Urinary bladder (tissue), 4 donors: ENCODE measurements around the gene NAT8L. TPM values are rescaled to one million over a fixed set of nuclear protein-coding genes. Genes with fewer than 3 reads are reported as not detected.

Source experiments
- DNase-seq: peaks from one replicate; pipeline ENCODE4 v3.0.0-alpha.2; 2015; ENCODE audit errors: extremely low spot score
- H3K27ac ChIP-seq: one replicate; pipeline ENCODE4 v1.5.1; 2013; ENCODE audit warnings: low read depth, mild to moderate bottlenecking, moderate library complexity
- H3K36me3 ChIP-seq: one replicate; pipeline ENCODE4 v1.6.1; 2013; ENCODE audit warnings: mild to moderate bottlenecking, moderate library complexity; ENCODE audit not compliant: insufficient read depth
- H3K4me1 ChIP-seq: one replicate; pipeline ENCODE4 v1.6.1; 2013; ENCODE audit warnings: mild to moderate bottlenecking, moderate library complexity; ENCODE audit not compliant: insufficient read depth
- H3K4me3 ChIP-seq: one replicate; pipeline ENCODE4 v1.5.1; 2013; ENCODE audit warnings: low read depth, low read length
- WGBS: extraction: QIAGEN DNeasy Blood & Tissue Kit; methylation state at CpG from one replicate; pipeline ENCODE4 v1.1.7; 2013; 5-methylcytosine and 5-hydroxymethylcytosine counted together
- polyA plus RNA-seq: library from polyadenylated mRNA; stranded (reverse); fragments of 200-250 nt; gene quantifications from one replicate; pipeline ENCODE4 v1.2.3, GENCODE V29; 2013
- total RNA-seq: library from RNA; depleted of rRNA; stranded (reverse); fragments of >200 nt; gene quantifications from one replicate; pipeline ENCODE4 v1.2.3, GENCODE V29; 2014
- donor health status: healthy with polysubstance abuse.
- donor health status: healthy.

The NAT8L gene
- total and polyA plus RNA-seq, 2 donors: 0.16 to 0.82 TPM

GRCh38 chr4:2072971-2073807 is 14.1 kb downstream of the NAT8L start:
- no peaks in the 10 kb centered on the region for H3K4me1 ChIP-seq
- 86% methylated on average over 20 of the region's 20 CpGs for WGBS
- DNase-seq: no peak
- H3K27ac ChIP-seq: no peak overlapping the region
- no peaks in the 10 kb centered on the region for H3K36me3 ChIP-seq
- no peak overlapping the region for H3K4me3 ChIP-seq

- Histone ChIP-seq H3K4me3 (no peak overlapping the region), H3K4me1 (no peaks in the 10 kb centered on the region), H3K36me3 (no peaks in the 10 kb centered on the region), H3K27ac (no peak overlapping the region)
- WGBS: 77% methylated on average over 20 of the region's 20 CpGs
- DNase-seq: no peak
These were observed 14.8 kb downstream of the NAT8L start for GRCh38 chr4:2073808-2074481.

GRCh38 chr4:2074588-2074987 is 15.5 kb downstream of the NAT8L start:
- no peak overlapping the region for H3K4me3 ChIP-seq
- no peak overlapping the region for H3K27ac ChIP-seq
- WGBS: 83% methylated on average over 11 of the region's 11 CpGs
- no peaks in the 10 kb centered on the region for H3K36me3 ChIP-seq
- no peak for DNase-seq
- no peaks in the 10 kb centered on the region for H3K4me1 ChIP-seq

GRCh38 chr4:2075171-2075986 is 16.3 kb downstream of the NAT8L start:
- H3K4me3 ChIP-seq: no peak overlapping the region
- no peak for DNase-seq
- no peak overlapping the region for H3K27ac ChIP-seq
- no peaks in the 10 kb centered on the region for H3K36me3 ChIP-seq
- H3K4me1 ChIP-seq: no peaks in the 10 kb centered on the region
- 91% methylated on average over 12 of the region's 12 CpGs for WGBS

- no peak overlapping the region for H3K27ac ChIP-seq
- H3K4me3 ChIP-seq: no peak overlapping the region
- no peaks in the 10 kb centered on the region for H3K4me1 ChIP-seq
- DNase-seq: no peak
- 92% methylated on average over 31 of the region's 31 CpGs for WGBS
- no peaks in the 10 kb centered on the region for H3K36me3 ChIP-seq
These were observed 17.1 kb downstream of the NAT8L start for GRCh38 chr4:2075987-2076907.

- WGBS: 80% methylated on average over 9 of the region's 9 CpGs
- Histone ChIP-seq H3K4me3 (no peak overlapping the region), H3K27ac (no peak overlapping the region), H3K4me1 (no peaks in the 10 kb centered on the region), H3K36me3 (no peaks in the 10 kb centered on the region)
- no peak for DNase-seq
These were observed 17.9 kb downstream of the NAT8L start for GRCh38 chr4:2076908-2077536.

GRCh38 chr4:2077537-2078460 is 18.7 kb downstream of the NAT8L start:
- 86% methylated on average over 17 of the region's 17 CpGs for WGBS
- Histone ChIP-seq H3K4me1 (no peaks in the 10 kb centered on the region), H3K4me3 (no peak overlapping the region), H3K36me3 (no peaks in the 10 kb centered on the region), H3K27ac (no peak overlapping the region)
- DNase-seq: no peak

GRCh38 chr4:2078584-2078983 is 19.5 kb downstream of the NAT8L start:
- WGBS: 64% methylated on average over 9 of the region's 9 CpGs
- DNase-seq: no peak
- Histone ChIP-seq H3K27ac (no peak overlapping the region), H3K36me3 (no peaks in the 10 kb centered on the region), H3K4me3 (no peak overlapping the region), H3K4me1 (no peaks in the 10 kb centered on the region)

GRCh38 chr4:2079006-2079405 is 19.9 kb downstream of the NAT8L start:
- no peaks in the 10 kb centered on the region for H3K4me1 ChIP-seq

GRCh38 chr4:2079926-2080325 is 20.8 kb downstream of the NAT8L start:
- DNase-seq: no peak

More at GRCh38 chr4:2079006-2079405, 19.9 kb downstream of the NAT8L start:
- 93% methylated on average over 5 of the region's 5 CpGs for WGBS
- Histone ChIP-seq H3K27ac (no peak overlapping the region), H3K36me3 (no peaks in the 10 kb centered on the region), H3K4me3 (no peak overlapping the region)
- no peak for DNase-seq

GRCh38 chr4:2080429-2081300 is 21.5 kb downstream of the NAT8L start:
- no peak for DNase-seq
- 93% methylated on average over 19 of the region's 19 CpGs for WGBS

More at GRCh38 chr4:2079926-2080325, 20.8 kb downstream of the NAT8L start:
- 84% methylated on average over 9 of the region's 9 CpGs for whole genome bisulfite sequencing
- no peak overlapping the region for H3K27ac ChIP-seq
- no peak overlapping the region for H3K4me3 ChIP-seq
- H3K36me3 ChIP-seq: no peaks in the 10 kb centered on the region
- no peaks in the 10 kb centered on the region for H3K4me1 ChIP-seq

More at GRCh38 chr4:2080429-2081300, 21.5 kb downstream of the NAT8L start:
- no peaks in the 10 kb centered on the region for H3K36me3 ChIP-seq
- no peak overlapping the region for H3K27ac ChIP-seq
- no peaks in the 10 kb centered on the region for H3K4me1 ChIP-seq
- no peak overlapping the region for H3K4me3 ChIP-seq
